A204.1 (cell line): Measurements from ENCODE around the gene KLF9.

Experiments
- FAIRE-seq: peaks from 2 replicates; lab custom pipeline; 2012; peaks lifted over from hg19 to GRCh38; lab: Jason Lieb, UNC

Gene KLF9

GRCh38 chr9:70413799-70414775 is at the start of gene KLF9:
KLF9 (minus strand) TSS chr9:70414657; CDS start chr9:70413363, 1,294 bp downstream.
- peak; percentile 96 for FAIRE-seq

- no peak for FAIRE-seq
Measured at GRCh38 chr9:70463877-70464276, 49.4 kb upstream of the KLF9 start.

GRCh38 chr9:70462300-70462699 is 47.8 kb upstream of the KLF9 start:
- no peak for FAIRE-seq

- FAIRE-seq: no peak
Measured at GRCh38 chr9:70457235-70457634, 42.8 kb upstream of the KLF9 start.

- FAIRE-seq: no peak
Measured at GRCh38 chr9:70455993-70456704, 41.7 kb upstream of the KLF9 start.

GRCh38 chr9:70452365-70452764 is 37.9 kb upstream of the KLF9 start:
- FAIRE-seq: no peak

GRCh38 chr9:70451765-70452164 is 37.3 kb upstream of the KLF9 start:
- no peak for FAIRE-seq

- no peak for FAIRE-seq
Measured at GRCh38 chr9:70450738-70451137, 36.3 kb upstream of the KLF9 start.

- no peak for FAIRE-seq
Measured at GRCh38 chr9:70449461-70449860, 35.0 kb upstream of the KLF9 start.

GRCh38 chr9:70448919-70449318 is 34.5 kb upstream of the KLF9 start:
- FAIRE-seq: no peak

- FAIRE-seq: no peak
Measured at GRCh38 chr9:70444904-70445303, 30.4 kb upstream of the KLF9 start.

GRCh38 chr9:70442328-70442848 is 27.9 kb upstream of the KLF9 start:
- no peak for FAIRE-seq

GRCh38 chr9:70441622-70442021 is 27.2 kb upstream of the KLF9 start:
- no peak for FAIRE-seq

- FAIRE-seq: no peak
Measured at GRCh38 chr9:70439991-70440706, 25.7 kb upstream of the KLF9 start.

GRCh38 chr9:70438341-70438928 is 24.0 kb upstream of the KLF9 start:
- no peak for FAIRE-seq

- no peak for FAIRE-seq
Measured at GRCh38 chr9:70435948-70436347, 21.5 kb upstream of the KLF9 start.

GRCh38 chr9:70429899-70430298 is 15.4 kb upstream of the KLF9 start:
- no peak for FAIRE-seq

GRCh38 chr9:70428781-70429180 is 14.3 kb upstream of the KLF9 start:
- FAIRE-seq: no peak

- no peak for FAIRE-seq
Measured at GRCh38 chr9:70427161-70427945, 12.9 kb upstream of the KLF9 start.

GRCh38 chr9:70425192-70425591 is 10.7 kb upstream of the KLF9 start:
- no peak for FAIRE-seq

- no peak for FAIRE-seq
Measured at GRCh38 chr9:70422371-70423043, 8.1 kb upstream of the KLF9 start.
